ENCODE measurements around the gene NEAT1.

DNA sequence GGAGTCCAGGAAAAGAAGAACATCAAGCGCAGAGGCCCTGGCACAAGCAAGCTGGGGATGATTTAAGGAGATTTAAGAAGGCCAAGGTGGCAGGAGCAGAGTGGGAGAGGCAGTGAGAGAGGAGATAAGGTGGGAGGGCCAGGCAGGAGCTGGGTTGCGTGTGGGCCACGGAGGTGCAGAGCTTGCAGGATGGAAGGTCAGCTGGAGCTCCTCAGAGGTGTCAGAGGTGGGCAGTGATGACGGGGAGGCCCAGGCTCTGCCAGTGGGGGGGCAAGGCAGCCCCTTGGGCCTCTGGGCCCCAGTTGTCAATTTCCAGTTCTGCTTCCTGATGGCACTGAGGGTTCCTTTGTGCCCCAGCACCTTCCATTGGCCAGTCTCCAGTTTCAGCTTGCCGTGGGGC lies 29.7 kb upstream of the NEAT1 start:
- TF ChIP-seq POLR2A (IDR thresholded peaks at IDR 0.05) = no peak
- TF ChIP-seq, protein P1, sequence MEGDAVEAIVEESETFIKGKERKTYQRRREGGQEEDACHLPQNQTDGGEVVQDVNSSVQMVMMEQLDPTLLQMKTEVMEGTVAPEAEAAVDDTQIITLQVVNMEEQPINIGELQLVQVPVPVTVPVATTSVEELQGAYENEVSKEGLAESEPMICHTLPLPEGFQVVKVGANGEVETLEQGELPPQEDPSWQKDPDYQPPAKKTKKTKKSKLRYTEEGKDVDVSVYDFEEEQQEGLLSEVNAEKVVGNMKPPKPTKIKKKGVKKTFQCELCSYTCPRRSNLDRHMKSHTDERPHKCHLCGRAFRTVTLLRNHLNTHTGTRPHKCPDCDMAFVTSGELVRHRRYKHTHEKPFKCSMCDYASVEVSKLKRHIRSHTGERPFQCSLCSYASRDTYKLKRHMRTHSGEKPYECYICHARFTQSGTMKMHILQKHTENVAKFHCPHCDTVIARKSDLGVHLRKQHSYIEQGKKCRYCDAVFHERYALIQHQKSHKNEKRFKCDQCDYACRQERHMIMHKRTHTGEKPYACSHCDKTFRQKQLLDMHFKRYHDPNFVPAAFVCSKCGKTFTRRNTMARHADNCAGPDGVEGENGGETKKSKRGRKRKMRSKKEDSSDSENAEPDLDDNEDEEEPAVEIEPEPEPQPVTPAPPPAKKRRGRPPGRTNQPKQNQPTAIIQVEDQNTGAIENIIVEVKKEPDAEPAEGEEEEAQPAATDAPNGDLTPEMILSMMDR (IDR thresholded peaks at IDR 0.05) = no peak
- TF ChIP-seq EP300 (IDR thresholded peaks at IDR 0.05; ENCODE audit: low read depth) = no peak
- TF ChIP-seq POLR2AphosphoS5 (IDR thresholded peaks at IDR 0.05) = no peak
